Trophoblast cell (in vitro differentiated cells and primary cell): ENCODE data around the gene ILF3.

Source experiments
- DNase-seq, 2 donors: peaks; one replicate each; pipeline ENCODE4 v3.0.0-alpha.2; 2016
- H2AFZ ChIP-seq: 2 replicates; pipeline ENCODE4 v1.6.1; 2013; ENCODE audit warnings: low read length, moderate library complexity, mild to moderate bottlenecking; ENCODE audit not compliant: insufficient read depth, poor library complexity
- H2AK5ac ChIP-seq: 2 replicates; pipeline ENCODE4 v1.6.1; 2013; ENCODE audit warnings: mild to moderate bottlenecking, low read length
- H2BK120ac ChIP-seq: 2 replicates; pipeline ENCODE4 v1.6.1; 2013; ENCODE audit warnings: low read length, mild to moderate bottlenecking, moderate library complexity; ENCODE audit not compliant: insufficient read depth, poor library complexity
- H2BK12ac ChIP-seq: 2 replicates; pipeline ENCODE4 v1.6.1; 2013; ENCODE audit warnings: mild to moderate bottlenecking, low read length, moderate library complexity
- H2BK5ac ChIP-seq: 2 replicates; pipeline ENCODE4 v1.6.1; 2013; ENCODE audit warnings: low read length, low read depth, moderate library complexity, mild to moderate bottlenecking; ENCODE audit not compliant: poor library complexity
- H3K14ac ChIP-seq: 2 replicates; pipeline ENCODE4 v1.6.1; 2013; ENCODE audit warnings: mild to moderate bottlenecking, low read length
- H3K18ac ChIP-seq: 2 replicates; pipeline ENCODE4 v1.6.1; 2013; ENCODE audit warnings: mild to moderate bottlenecking, low read length
- H3K23ac ChIP-seq: 2 replicates; pipeline ENCODE4 v1.6.1; 2013; ENCODE audit warnings: low read length
- H3K27ac ChIP-seq: 2 replicates; pipeline ENCODE4 v1.5.1; 2013; ENCODE audit warnings: low read depth, mild to moderate bottlenecking, inconsistent platforms, low read length, moderate library complexity
- H3K27me3 ChIP-seq: 2 replicates; pipeline ENCODE4 v1.6.1; 2013; ENCODE audit warnings: inconsistent platforms, mild to moderate bottlenecking, low read length, moderate library complexity; ENCODE audit not compliant: insufficient read depth
- H3K36me3 ChIP-seq, 2 experiments: 1 replicate in 1 of 2; 2 replicates in 1 of 2; pipeline ENCODE4 v1.6.1; 2013; ENCODE audit warnings: low read length in 2 of 2, mild to moderate bottlenecking in 2 of 2, moderate library complexity in 1 of 2; ENCODE audit not compliant: insufficient read depth in 2 of 2, control insufficient read depth in 1 of 2
- H3K4ac ChIP-seq: 2 replicates; pipeline ENCODE4 v1.6.1; 2013; ENCODE audit warnings: low read depth, mild to moderate bottlenecking, low read length, moderate library complexity
- H3K4me1 ChIP-seq, 2 experiments: 1 replicate in 1 of 2; 2 replicates in 1 of 2; pipeline ENCODE4 v1.6.1; 2013; ENCODE audit warnings: low read length in 2 of 2, mild to moderate bottlenecking in 2 of 2, moderate library complexity in 1 of 2; ENCODE audit not compliant: insufficient read depth in 2 of 2, control insufficient read depth in 1 of 2
- H3K4me2 ChIP-seq: 2 replicates; pipeline ENCODE4 v1.6.1; 2013; ENCODE audit warnings: inconsistent platforms, mild to moderate bottlenecking, low read length, moderate library complexity
- H3K4me3 ChIP-seq: 2 replicates; pipeline ENCODE4 v1.5.1; 2013; ENCODE audit warnings: mild to moderate bottlenecking, low read depth, low read length, inconsistent platforms
- H3K79me1 ChIP-seq: one replicate; pipeline ENCODE4 v1.6.1; 2013; ENCODE audit warnings: low read length
- H3K79me2 ChIP-seq: 2 replicates; pipeline ENCODE4 v1.6.1; 2013; ENCODE audit warnings: low read length, mild to moderate bottlenecking; ENCODE audit not compliant: control insufficient read depth, insufficient read depth, poor library complexity
- H3K9ac ChIP-seq: 2 replicates; pipeline ENCODE4 v1.6.1; 2013; ENCODE audit warnings: mild to moderate bottlenecking, low read length
- H3K9me3 ChIP-seq: 2 replicates; pipeline ENCODE4 v1.6.1; 2013; ENCODE audit warnings: low read depth, mild to moderate bottlenecking, control low read depth, inconsistent platforms, low read length; ENCODE audit not compliant: insufficient read depth
- H4K12ac ChIP-seq: 2 replicates; pipeline ENCODE4 v1.6.1; 2013; ENCODE audit warnings: low read depth, mild to moderate bottlenecking, low read length, moderate library complexity
- H4K8ac ChIP-seq: 2 replicates; pipeline ENCODE4 v1.6.1; 2013; ENCODE audit warnings: low read depth, mild to moderate bottlenecking, low read length, moderate library complexity
- H4K91ac ChIP-seq: one replicate; pipeline ENCODE4 v1.6.1; 2013; ENCODE audit warnings: low read depth, mild to moderate bottlenecking, low read length, moderate library complexity
- WGBS: extraction: QIAGEN DNeasy Blood & Tissue Kit; methylation state at CpG from one replicate; pipeline ENCODE4 v1.1.7; 2013; ENCODE audit warnings: missing lambda C conversion rate; ENCODE audit not compliant: insufficient read length, insufficient coverage; ENCODE audit errors: extremely low coverage; 5-methylcytosine and 5-hydroxymethylcytosine counted together

The ILF3 gene

DNA sequence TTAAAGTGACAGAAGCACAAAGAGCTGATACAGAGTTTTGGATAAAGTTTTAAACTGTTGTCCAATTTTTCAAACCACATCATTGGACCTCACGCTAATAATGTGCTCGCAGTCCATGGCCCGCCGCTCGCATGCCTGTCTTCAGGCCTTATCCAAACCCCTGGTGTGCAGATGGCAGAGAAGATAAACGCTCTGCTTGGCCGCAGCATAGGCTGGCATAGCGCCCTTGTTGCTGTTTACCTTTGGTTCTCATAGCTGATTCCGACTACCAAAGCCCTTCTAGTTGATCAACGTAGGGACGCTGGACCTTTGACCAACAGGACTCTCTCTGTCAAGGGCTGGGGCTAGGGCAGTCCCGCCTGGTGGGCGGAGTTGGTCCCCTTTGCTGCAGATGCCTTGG is 23.6 kb downstream of the ILF3 start:
- Histone ChIP-seq H3K4me3 (no peak overlapping the region), H2BK5ac (no peak overlapping the region), H2AK5ac (no peak overlapping the region), H4K91ac (no peak overlapping the region), H3K4me1 (no peaks in the 10 kb centered on the region), H3K27me3 (no peaks in the 10 kb centered on the region), H3K79me2 (no peaks in the 10 kb centered on the region), H3K36me3 (peaks cover 83 to 84% of the 10 kb centered on the region in 2 experiments), H4K12ac (no peak overlapping the region), H2BK120ac (no peak overlapping the region), H2BK12ac (no peak overlapping the region), H3K27ac (no peak overlapping the region), H2AFZ (no peak overlapping the region), H3K79me1 (no peaks in the 10 kb centered on the region), H3K23ac (no peak overlapping the region), H3K18ac (no peak overlapping the region), H3K4me2 (no peak overlapping the region), H3K14ac (no peak overlapping the region), H4K8ac (no peak overlapping the region), H3K9ac (no peak overlapping the region), H3K9me3 (peaks cover 3% of the 10 kb centered on the region), H3K4ac (peak overlapping the region; percentile 56)
- DNase-seq: no peak
- WGBS: no CpG with 5 or more reads among the region's 13 CpGs

DNA sequence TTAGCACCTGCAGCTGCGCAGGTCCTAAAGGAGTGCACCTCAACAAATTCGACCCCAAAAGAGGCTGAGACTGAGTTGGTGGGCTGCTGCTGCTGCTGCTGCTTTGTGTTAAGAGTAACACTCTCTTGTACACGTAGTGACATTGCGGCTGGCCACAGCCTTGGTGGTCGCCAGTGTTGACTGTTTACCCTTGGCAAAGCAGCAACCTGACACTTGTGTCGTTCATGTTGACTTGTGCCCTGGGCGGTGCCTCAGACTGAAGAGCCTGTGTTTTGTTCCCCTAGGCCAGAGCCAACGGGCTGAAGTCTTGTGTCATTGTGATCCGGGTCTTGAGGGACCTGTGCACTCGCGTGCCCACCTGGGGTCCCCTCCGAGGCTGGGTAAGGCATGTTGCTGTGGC is 24.7 kb downstream of the ILF3 start:
- no peak overlapping the region for H3K14ac ChIP-seq
- H3K4me2 ChIP-seq: no peak overlapping the region
- H3K9ac ChIP-seq: no peak overlapping the region
- H3K36me3 ChIP-seq: peaks cover 86% of the 10 kb centered on the region in 2 experiments
- no peaks in the 10 kb centered on the region for H3K4me1 ChIP-seq
- H4K8ac ChIP-seq: no peak overlapping the region
- H3K79me1 ChIP-seq: no peaks in the 10 kb centered on the region
- H3K9me3 ChIP-seq: peaks cover 3% of the 10 kb centered on the region
- H2BK5ac ChIP-seq: no peak overlapping the region
- H2AK5ac ChIP-seq: no peak overlapping the region
- no peak overlapping the region for H2BK12ac ChIP-seq
- no peak overlapping the region for H4K91ac ChIP-seq
- H3K4ac ChIP-seq: no peak overlapping the region
- H2AFZ ChIP-seq: no peak overlapping the region
- no CpG with 5 or more reads among the region's 12 CpGs for WGBS
- no peaks in the 10 kb centered on the region for H3K27me3 ChIP-seq
- no peak overlapping the region for H4K12ac ChIP-seq
- no peak overlapping the region for H2BK120ac ChIP-seq
- H3K79me2 ChIP-seq: no peaks in the 10 kb centered on the region
- H3K4me3 ChIP-seq: no peak overlapping the region
- no peak overlapping the region for H3K27ac ChIP-seq
- no peak overlapping the region for H3K23ac ChIP-seq
- H3K18ac ChIP-seq: no peak overlapping the region
- DNase-seq: no peak

DNA sequence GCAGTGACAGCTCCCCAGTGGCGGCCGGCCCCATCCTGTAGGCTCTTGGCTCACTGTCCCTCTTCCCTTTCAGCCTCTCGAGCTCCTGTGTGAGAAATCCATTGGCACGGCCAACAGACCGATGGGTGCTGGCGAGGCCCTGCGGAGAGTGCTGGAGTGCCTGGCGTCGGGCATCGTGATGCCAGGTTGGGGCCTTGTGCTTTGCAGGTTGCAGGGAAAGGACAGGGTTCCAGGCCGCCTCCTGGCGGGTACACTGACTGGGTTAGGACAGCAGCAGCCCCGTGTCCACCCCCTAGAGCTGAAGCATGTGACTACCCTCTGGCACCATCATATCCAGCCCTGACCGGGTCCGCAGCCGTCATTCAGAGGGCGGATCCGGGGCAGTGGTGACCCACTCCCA is 25.6 kb downstream of the ILF3 start:
- H3K9ac ChIP-seq: no peak overlapping the region
- no CpG with 5 or more reads among the region's 18 CpGs for WGBS
- no peaks in the 10 kb centered on the region for H3K79me2 ChIP-seq
- H3K18ac ChIP-seq: no peak overlapping the region
- H3K27me3 ChIP-seq: no peaks in the 10 kb centered on the region
- no peak overlapping the region for H3K14ac ChIP-seq
- no peak overlapping the region for H3K4ac ChIP-seq
- no peak overlapping the region for H2AFZ ChIP-seq
- no peak overlapping the region for H3K4me2 ChIP-seq
- H4K8ac ChIP-seq: no peak overlapping the region
- no peak overlapping the region for H2BK5ac ChIP-seq
- no peak overlapping the region for H2AK5ac ChIP-seq
- H3K9me3 ChIP-seq: peaks cover 3% of the 10 kb centered on the region
- H2BK120ac ChIP-seq: no peak overlapping the region
- H3K27ac ChIP-seq: no peak overlapping the region
- H3K4me1 ChIP-seq: no peaks in the 10 kb centered on the region
- no peak overlapping the region for H4K91ac ChIP-seq
- no peak for DNase-seq
- H2BK12ac ChIP-seq: no peak overlapping the region
- H3K4me3 ChIP-seq: no peak overlapping the region
- no peaks in the 10 kb centered on the region for H3K79me1 ChIP-seq
- no peak overlapping the region for H3K23ac ChIP-seq
- no peak overlapping the region for H4K12ac ChIP-seq
- peaks cover 82 to 88% of the 10 kb centered on the region in 2 experiments for H3K36me3 ChIP-seq

DNA sequence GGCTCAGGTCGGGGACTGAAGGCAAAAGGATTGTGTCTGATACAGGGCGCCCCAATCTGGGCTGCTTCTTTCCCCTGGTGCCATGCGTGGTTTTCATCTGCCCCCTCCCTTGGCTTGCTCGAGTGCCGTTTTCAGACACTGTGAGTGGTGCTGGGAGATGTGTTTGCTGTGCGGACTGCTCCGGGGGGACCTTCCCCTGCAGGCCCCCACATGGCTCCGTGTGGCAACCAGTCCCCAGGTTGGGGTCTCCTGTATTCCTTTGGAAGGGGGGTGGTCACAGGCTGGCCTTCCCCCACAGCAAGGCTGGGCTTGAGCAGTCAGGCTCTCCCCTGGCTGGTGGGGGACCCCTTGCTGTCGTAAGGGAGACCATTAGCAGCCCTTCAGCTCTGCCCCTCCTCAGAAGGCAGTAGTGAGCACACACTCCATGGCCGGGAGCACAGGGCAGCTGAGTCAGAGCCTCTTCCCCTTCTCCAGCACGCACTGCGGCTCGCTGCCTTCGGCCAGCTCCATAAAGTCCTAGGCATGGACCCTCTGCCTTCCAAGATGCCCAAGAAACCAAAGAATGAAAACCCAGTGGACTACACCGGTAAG is 26.5 kb downstream of the ILF3 start:
- Histone ChIP-seq H4K12ac (no peak overlapping the region), H3K4me3 (no peak overlapping the region), H4K91ac (no peak overlapping the region), H3K4me2 (no peak overlapping the region), H3K9ac (no peak overlapping the region), H3K27ac (no peak overlapping the region), H3K79me1 (no peaks in the 10 kb centered on the region), H2AFZ (no peak overlapping the region), H3K79me2 (no peaks in the 10 kb centered on the region), H2BK12ac (no peak overlapping the region), H2BK5ac (no peak overlapping the region), H3K36me3 (peaks cover 78 to 87% of the 10 kb centered on the region in 2 experiments), H3K4ac (no peak overlapping the region), H3K18ac (no peak overlapping the region), H3K4me1 (no peaks in the 10 kb centered on the region), H2AK5ac (no peak overlapping the region), H3K9me3 (peaks cover 3% of the 10 kb centered on the region), H3K27me3 (no peaks in the 10 kb centered on the region), H3K14ac (no peak overlapping the region), H2BK120ac (no peak overlapping the region), H4K8ac (no peak overlapping the region), H3K23ac (no peak overlapping the region)
- no CpG with 5 or more reads among the region's 15 CpGs for WGBS
- no peak for DNase-seq
